HCEC 1CT (cell line): ENCODE results near the gene NUDT17.
A peak's percentile ranks its signal among the peaks of the same experiment; 100 is the strongest.

Experiments used
- DNase-seq: peaks from one replicate; pipeline ENCODE4 v3.0.0-alpha.2; 2017

Gene NUDT17

DNA sequence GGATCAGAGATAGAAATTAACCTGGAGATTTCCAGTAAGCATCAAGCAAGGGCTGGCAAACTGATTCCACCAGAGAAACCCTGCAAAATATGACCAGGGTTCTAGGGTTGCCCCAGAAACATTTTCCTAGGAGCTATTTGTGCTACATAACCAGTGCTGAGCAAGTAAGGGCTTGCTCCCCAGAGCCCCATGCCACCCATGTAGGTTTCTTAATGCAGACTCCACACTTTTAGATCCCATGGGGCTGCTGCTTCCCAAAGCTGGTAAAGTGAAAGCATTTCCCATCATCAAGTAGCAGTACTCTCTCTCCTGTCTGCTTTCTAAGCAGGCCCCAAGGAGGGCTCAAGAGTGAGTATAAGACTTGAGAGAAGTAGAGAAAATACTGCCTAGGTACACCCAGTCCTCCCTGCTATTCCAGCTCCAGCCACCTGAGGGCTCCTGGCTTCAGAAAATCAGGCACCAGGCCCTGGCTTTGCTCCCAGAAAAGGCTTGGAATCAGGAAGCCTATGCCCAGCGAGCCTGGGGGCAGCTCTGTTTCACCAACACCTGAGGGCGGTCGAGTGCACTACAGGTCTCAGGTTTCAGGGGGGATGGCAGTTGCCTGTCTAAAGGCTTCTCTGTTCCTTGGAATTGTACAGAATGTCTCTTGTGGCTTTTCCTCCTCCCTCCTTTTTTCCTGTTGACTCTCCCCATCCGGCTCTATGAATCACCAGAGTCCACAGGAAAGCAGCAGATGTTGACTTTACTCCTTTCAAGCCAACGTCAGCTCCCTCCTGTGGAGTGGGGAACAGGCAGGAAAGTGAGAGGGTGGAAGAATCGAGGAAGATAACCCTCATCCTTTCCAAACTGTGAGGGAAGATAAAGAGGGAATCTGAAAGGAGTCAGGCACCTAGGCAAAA is 46.4 kb downstream of the NUDT17 start:
- peak; percentile 100 for DNase-seq

DNA sequence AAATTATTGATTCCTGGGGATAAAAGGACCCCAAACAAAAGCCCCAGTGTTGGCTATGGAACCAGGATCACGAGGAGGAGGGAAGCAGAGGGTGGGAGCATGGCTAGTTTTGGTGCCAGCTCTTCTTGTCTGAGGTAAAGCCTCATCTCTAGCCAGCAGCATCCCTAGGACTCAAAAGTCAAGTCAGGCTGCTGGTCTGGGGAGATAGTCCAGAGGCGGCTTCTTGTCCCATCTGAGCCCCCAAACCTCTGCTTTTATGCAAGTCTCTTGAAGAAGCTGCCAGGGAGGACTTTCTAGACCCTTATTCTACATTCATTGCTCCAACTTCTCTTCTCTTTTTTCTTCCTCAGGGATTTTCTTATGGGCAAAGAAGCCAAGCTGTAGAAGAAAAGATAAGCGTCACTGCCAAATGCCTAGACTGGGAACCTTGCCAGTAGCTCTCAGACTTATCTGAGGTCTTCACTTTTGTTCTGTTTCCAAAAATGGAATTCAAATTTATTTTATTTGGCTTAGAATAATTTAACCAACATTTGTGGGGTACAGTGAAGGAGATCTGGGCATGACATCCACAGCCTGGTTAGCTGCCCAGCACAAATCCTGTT is 47.2 kb downstream of the NUDT17 start:
- DNase-seq, result peak; percentile 30

DNA sequence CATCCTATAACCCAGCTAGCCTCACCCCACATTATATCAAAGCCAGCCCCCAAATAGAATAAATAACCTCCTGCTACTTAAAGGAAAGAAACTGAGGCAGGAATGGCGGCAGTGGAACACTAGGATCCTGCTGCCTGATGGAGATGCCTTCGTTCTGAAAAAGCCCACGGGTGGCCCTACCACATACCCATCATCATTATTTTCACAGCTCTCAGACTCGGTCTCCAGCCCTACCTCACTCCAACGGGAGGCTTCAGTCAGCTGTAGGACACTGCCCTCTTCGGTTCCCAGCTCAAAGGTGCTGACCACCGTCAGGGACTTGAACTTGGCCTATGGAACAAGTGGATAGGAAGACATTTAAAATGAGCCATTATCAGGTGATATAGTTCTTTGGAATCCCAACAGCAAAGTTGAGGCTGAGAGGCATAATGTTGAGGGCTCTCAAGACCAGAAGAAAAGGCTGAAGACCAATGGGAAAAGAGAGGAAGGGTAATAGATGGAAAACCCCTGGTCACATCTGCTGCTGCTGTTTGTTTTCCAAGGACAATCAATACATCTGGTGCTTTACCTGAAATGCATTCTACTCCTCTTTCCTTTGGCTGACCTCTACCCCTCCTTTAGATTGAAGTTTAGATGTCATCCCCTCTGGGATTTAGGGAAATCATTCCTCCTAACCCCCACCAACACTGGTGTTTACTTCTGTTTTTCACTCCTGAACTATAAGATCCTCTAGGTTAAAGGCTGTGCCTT is 48.1 kb downstream of the NUDT17 start:
- no peak for DNase-seq

DNA sequence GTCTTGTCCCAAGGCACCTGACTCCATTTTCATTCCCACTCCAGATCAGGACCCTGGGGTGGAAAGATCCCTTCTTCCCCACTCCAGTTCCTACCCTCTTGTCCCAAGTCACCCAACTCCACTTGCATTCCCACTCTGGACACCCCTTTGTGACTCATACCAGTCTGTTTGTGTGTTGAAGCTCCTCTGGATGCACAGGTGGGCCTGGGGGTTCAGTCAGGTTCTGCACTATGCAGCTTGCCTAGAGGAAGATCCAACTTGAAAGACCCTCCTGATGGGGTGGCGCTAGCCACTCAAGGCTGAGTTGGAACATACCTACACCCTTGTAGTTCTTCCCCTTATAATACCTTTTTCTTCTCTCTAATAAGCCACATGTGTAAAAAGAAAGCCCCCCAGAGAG is 50.0 kb downstream of the NUDT17 start:
- no peak for DNase-seq

DNA sequence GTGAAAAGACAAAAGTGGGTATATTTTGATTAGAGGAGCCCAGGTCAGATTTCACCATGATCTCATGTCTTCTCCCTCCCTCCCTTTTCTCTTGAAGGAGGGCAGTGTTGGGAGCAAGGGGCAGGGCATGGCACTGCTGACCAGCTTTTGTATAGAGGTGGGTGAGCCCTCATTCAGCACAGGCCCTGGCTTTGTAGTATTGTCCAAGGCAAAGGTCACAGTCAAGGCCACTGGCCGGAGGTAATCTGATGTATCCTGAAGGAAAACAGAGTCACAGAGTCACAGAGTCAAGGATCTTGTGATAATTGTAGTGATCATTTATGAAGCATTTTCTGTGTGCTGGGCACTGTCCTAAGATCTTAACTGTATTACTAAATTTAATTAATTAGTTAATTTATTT is 52.5 kb downstream of the NUDT17 start:
- DNase-seq, result no peak
